PFSK-1 (cell line): Measurements from ENCODE around the gene MAP3K21.

Experiments used
- FOXP2 ChIP-seq: optimal IDR thresholded peaks from 2 replicates; pipeline ENCODE3; 2011; ENCODE audit warnings: borderline replicate concordance, control low read depth, inconsistent platforms; ENCODE audit not compliant: insufficient read depth; ENCODE audit errors: extremely low read length, extremely low read depth
- POLR2AphosphoS5 ChIP-seq: IDR thresholded peaks from 2 replicates; pipeline ENCODE4 v1.6.1; 2012; ENCODE audit warnings: low read depth, mild to moderate bottlenecking, control low read depth, low read length, moderate library complexity
- REST ChIP-seq, 2 experiments: IDR thresholded peaks; 2 replicates each; pipeline versions ENCODE4 v1.6.1 to v1.8.0; 2011 to 2012; ENCODE audit warnings: low read depth in 2 of 2, low read length in 2 of 2, control low read depth in 1 of 2, inconsistent platforms in 1 of 2, mild to moderate bottlenecking in 1 of 2, moderate library complexity in 1 of 2; ENCODE audit not compliant: insufficient read depth in 1 of 2
- TAF1 ChIP-seq: IDR thresholded peaks from 2 replicates; pipeline ENCODE4 v1.6.1; 2012; ENCODE audit warnings: low read length, control low read depth, borderline replicate concordance; ENCODE audit not compliant: insufficient read depth

GRCh38 chr1:233389893-233390292 is 62.4 kb downstream of the MAP3K21 start:
- TF ChIP-seq REST (IDR thresholded peaks at IDR 0.05; ENCODE audit: insufficient read depth in 1 of 2, low read depth in 2 of 2, low read length in 2 of 2), result no peak
- TF ChIP-seq POLR2AphosphoS5, result no peak
- no peak for TF ChIP-seq TAF1
- TF ChIP-seq FOXP2, result no peak
